Measurements from ENCODE around the gene ARL2BP. TPM values are rescaled to one million over a fixed set of nuclear protein-coding genes. Genes with fewer than 3 reads are reported as not detected.
A peak's percentile ranks its signal among the peaks of the same experiment; 100 is the strongest.
"Not testable (repeated sequence)": the region's sequence is repeated elsewhere in the genome, so short reads cannot be mapped to it uniquely, and the experiment has no call there.

ARL2BP gene
- polyA plus RNA-seq, 5 donors: 64.8 to 81.7 (median 69.6) TPM

DNA sequence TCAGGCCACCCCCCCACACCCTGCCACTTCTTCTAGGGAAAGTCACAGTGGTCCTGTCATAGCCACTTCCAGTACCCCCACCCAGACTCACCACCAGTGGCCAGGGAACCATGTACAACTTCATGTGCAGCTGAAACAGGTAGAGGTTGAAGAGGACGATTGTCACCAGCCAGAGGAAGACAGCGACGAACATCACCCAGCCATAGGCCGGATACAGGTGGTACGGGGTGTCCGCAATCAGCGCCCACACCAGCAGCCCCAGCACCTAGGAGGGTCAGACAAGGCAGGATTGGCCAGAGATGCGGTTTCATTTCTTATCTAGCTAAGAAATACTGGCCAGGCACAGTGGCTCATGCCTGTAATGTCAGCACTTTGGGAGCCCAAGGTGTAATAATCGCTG, 16.7 kb downstream of the ARL2BP start:
- DNase-seq: no peak

DNA sequence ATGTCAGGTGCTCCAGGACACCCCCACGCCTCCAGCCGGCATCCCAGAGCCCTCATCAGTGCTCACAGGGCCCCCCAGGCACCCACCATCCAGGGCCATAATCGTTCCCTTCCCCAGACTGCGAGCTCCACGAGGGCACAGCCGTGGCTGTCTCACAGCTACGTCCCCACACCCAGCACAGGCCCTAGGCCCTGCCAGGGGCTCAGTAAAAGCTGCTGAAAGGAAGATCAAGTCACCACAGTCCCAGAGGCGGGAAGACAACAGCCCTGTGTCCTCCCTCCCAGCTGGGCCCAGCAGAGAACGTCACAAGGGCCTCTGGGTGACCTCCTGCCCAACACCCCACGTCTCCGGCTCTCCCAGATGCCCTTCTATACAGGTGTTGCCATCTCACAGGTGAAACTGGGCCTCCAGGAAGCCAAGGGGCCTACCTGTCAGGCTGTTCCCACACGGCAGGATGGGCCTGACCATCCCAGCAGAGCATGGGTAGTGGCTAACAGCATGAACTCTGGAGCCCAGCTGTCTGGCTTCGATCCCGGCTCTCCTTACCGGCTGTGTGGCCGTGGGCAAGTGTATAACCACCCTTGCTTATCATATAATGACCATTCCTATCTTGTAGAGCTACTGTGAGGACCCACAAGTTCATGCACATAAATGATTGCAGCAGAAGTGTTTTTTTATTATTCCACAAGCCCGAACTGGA, 17.9 kb downstream of the ARL2BP start:
- no peak for DNase-seq

GRCh38 chr16:57263541-57264351, 18.7 kb downstream of the ARL2BP start:
- no peak for DNase-seq

DNA sequence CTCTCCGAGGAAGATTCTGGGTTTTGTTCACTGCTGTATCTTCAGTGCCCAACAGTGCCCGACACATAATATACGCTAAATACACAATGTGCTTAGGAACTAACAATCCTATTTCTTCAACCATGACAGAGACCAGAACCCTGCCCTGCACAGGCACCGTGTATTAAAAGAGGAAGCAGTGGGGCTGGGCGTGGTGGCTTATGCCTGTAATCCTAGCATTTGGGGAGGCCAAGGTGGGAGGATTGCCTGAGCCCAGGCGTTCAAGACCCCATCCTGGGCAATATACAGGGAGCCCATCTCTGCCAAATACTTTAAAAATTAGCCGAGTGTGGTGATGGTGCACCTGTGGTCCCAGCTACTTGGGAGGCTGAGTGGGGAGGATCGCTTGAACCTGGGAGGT, 19.3 kb downstream of the ARL2BP start:
- no peak for DNase-seq

DNA sequence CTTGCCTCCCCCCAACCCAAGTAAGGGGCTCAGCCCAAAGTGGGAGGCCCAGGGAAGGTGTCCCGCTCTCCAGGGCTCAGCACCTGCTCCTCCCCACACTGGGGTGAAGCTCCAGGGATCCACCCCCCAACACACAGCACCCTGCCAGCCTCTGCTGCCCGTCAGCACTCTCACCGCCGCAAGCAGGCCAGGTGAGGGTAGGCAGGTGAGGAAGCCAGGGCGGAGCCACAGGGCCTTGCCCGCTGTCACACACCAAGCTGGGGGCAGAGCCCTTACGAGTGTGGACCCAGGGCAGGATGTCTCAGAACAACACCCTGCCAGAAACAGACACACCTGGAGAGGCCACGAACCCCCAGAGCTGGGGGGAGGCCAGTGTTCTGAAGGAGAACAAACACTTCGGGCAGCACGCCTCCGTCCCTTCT, 19.9 kb downstream of the ARL2BP start:
- DNase-seq: no peak

GRCh38 chr16:57265850-57266530, 20.9 kb downstream of the ARL2BP start:
- peak in 1 of 2 donors; percentile 34 for DNase-seq

DNA sequence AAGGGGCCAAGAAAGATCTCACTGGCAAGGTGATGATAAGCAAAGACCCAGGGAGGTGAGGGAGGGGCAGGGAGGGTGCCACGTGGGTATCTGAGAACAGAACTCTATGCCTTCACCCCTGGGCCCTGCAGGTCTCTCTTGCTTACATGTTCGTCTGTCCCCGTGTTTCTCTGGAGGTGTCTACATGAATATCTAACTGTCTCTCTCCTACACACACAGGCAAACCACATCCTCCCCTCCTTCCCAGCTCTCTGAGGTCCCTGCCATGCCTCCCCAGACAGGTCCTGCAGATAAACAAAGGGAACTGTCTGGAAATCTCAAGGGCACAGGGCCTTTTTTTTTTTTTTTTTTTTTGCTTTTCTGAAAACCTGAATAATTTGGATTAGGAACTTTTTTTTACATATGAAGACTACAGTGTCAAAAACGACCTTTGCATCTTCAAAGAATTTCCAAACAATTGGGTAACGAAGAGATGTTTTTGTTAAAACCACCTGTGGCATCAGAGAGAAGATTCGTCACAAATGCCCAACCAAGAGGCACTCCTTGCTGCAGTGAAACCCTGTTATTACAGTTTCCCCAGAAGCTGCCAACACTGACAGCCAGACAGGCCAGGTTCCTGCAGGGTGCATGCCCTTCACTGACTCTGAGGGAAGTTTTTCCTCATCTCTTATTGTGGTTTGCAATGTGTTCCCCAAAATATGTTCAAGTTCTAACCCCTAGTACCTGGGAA, 21.6 kb downstream of the ARL2BP start:
- no peak for DNase-seq

- not testable (repeated sequence) for DNase-seq
These were observed 22.3 kb downstream of the ARL2BP start for GRCh38 chr16:57267343-57267742.

GRCh38 chr16:57268804-57269800, 24.0 kb downstream of the ARL2BP start:
- DNase-seq: no peak

DNA sequence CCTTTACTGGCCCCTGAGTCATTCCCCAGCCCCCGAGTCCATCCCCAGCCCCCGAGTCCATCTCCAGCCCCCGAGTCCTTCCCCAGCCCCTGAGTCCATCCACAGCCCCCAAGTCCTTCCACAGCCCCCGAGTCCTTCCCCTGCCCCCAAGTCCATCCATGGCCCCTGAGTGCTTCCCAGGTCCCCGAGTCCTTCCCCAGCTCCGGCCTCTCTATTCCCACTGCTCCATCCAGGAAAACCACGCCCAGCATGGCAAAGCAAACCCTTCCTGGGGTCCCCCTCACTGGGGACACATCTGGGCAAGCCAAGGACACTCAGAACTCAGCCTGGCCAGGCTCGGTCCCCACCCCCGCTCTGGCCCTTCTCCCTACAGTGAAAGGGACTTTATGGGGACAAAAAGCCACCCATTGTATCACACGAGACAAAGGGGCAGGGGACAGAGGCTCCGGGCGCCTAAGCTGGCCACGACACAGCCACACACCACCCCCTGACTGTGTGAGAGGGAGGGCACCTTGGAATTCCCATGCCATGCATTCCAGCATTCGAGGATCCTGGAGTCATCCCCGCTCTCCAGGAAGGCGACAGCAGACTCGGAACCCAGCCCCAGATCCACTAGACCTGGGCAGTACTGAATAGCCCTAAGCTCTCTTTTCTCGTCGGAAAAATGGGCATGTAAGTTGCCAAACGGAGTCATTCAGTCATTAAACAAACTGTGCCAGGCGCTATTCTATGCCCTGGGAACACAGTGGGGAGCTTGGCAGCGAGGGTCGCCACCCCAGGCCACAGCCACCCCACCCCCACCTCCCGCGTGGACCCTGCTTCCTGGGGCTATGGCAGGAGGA, 25.4 kb downstream of the ARL2BP start:
- no peak for DNase-seq

- no peak for DNase-seq
These were observed 25.9 kb downstream of the ARL2BP start for GRCh38 chr16:57271063-57271345.

DNA sequence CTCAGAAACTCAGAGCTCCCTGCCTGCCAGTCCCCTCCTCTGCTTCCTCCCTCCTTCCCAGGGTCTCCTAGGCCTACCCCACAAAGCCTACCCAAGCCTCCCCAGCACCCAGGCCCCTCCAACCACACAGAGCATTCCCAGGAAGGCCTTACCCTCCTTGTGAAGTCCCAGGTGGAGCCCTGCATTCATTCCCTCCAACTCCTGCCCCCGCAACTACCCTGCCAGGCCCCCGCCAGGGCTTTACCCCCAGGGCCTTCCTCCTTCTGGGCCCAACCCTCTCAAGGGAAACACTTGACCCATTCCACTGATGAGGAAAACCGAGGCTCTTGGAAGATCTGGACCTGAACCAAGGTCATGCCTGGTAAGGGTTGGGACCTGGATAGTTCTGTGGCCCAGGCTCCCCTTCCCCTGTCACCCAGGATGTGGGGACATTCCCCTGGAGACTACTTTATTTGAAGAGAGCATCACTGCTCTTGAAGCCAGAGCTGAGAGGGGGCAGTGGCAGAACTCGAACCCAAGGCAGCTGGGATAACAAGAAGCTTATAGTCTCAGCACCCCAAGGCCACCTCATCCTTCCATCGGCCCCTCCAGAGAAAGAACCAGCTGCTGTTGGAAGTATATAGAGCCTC, 26.9 kb downstream of the ARL2BP start:
- DNase-seq: no peak

DNA sequence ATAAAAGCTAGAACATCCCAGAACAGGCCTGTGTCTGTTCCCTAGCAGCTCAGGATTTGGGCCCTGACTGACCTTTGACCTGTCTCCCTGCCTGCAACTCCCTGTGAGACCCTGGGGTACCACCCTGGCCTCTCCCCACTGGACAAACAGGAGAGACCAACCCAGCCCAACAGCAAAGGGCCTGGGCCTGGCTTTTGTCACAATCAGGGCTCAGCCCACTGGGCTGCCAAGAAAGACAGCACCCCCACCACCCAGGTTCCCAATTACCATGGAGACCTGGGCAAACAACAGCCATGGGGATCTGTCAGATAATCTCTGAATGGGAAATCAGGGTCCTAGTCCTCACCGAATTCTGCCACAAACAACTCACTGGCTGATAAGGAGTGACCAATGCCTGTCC, 28.3 kb downstream of the ARL2BP start:
- DNase-seq: no peak

- DNase-seq: no peak
These were observed 28.8 kb downstream of the ARL2BP start for GRCh38 chr16:57273826-57274225.

GRCh38 chr16:57275946-57276345, 30.9 kb downstream of the ARL2BP start:
- DNase-seq: not testable (repeated sequence)

DNA sequence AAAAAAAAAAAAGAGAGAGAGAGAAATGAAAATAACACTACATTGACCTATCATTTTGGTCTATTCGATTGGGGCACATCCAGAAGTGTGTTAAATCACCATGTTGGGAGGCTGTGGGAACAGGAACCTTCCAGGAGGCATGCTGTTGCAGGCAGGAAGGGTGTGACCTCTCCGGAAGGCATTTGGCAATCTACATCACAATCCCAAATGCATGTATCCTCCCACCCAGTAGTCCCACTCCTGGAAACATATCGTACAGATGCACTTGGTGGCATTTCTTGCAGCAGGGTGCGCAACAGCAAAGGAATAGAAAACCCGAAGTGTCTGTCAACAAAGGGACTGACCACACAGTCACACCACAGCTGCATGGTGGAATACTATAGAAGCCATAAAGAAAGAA, 31.5 kb downstream of the ARL2BP start:
- no peak for DNase-seq

- DNase-seq: no peak
These were observed 32.5 kb downstream of the ARL2BP start for GRCh38 chr16:57277586-57277985.

GRCh38 chr16:57278494-57278893, 33.4 kb downstream of the ARL2BP start:
- DNase-seq: no peak
